ENCODE results near the gene RNF224.

- TF ChIP-seq REST (IDR thresholded peaks at IDR 0.05; ENCODE audit: unreplicated experiment), result no peak
- no peak for TF ChIP-seq CTCF (conservative IDR thresholded peaks at IDR 0.05; ENCODE audit: low read depth in 2 of 2)
- TF ChIP-seq EZH2 (IDR thresholded peaks at IDR 0.05; ENCODE audit: low read depth, unreplicated experiment), result no peak
- no peak for TF ChIP-seq EZH2phosphoT487 (IDR thresholded peaks at IDR 0.05; ENCODE audit: unreplicated experiment)
- no peak for TF ChIP-seq ZNF331 (CRISPR knock-in tag; IDR thresholded peaks at IDR 0.05; ENCODE audit: low read depth)
- TF ChIP-seq POLR2AphosphoS5 (IDR thresholded peaks at IDR 0.05; ENCODE audit: low read depth), result no peak
- TF ChIP-seq CREB1 (CRISPR knock-in tag; IDR thresholded peaks at IDR 0.05; ENCODE audit: low read depth), result no peak
These were observed 48.9 kb upstream of the RNF224 start for GRCh38 chr9:137178201-137178938.
